Spleen (tissue), 7 donors: ENCODE measurements around the gene GTF2H4.

ENCODE experiments used
- POLR2A ChIP-seq, 3 donors: fragments of 450-650 bp; IDR thresholded peaks; one replicate each; pipeline ENCODE4 v1.5.1; 2017; ENCODE audit warnings: antibody characterized with exemption in 3 of 3, mild to moderate bottlenecking in 1 of 3
- TF ChIP-seq, protein P1 (sequence below), 11 experiments: fragments of 200-600 bp in 7 of 11; fragments of 450-650 bp in 4 of 11; sonication (generic) in 4 of 11; IDR thresholded peaks in 8 of 11; conservative IDR thresholded peaks in 3 of 11; 1 replicate in 7 of 11; 2 replicates in 4 of 11; pipeline versions ENCODE4 v1.4.0 to v1.8.0; 2016 to 2021; ENCODE audit warnings: antibody characterized with exemption in 11 of 11, inconsistent platforms in 4 of 11, mild to moderate bottlenecking in 1 of 11
- donor health status: DM: no; HTN: no; CAD: no; lungs with moderate emphysema.
- donor health status: DM: no; HTN: no; CAD: no.
- donor health status: DM: no; HTN: no; CAD: no.

DNA sequence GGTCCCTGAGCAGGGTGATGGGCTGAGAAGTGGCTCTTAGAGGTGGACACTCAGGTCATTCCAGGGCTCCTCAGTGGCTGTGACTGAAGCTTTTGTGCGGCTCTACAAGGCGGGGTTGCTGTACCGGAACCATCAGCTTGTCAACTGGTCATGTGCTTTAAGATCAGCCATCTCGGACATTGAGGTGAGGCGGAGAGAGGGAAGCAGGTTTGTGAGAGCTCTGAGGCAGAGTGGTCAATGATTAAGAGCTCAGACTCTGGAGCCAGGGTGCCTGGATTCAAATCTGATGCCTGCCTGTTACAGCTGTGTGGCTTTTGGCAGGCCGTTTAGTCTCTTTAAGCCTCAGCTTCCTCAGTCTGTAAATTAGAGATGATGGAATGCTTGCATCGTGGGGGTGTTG is 9.0 kb downstream of the GTF2H4 start:
- TF ChIP-seq, protein P1, sequence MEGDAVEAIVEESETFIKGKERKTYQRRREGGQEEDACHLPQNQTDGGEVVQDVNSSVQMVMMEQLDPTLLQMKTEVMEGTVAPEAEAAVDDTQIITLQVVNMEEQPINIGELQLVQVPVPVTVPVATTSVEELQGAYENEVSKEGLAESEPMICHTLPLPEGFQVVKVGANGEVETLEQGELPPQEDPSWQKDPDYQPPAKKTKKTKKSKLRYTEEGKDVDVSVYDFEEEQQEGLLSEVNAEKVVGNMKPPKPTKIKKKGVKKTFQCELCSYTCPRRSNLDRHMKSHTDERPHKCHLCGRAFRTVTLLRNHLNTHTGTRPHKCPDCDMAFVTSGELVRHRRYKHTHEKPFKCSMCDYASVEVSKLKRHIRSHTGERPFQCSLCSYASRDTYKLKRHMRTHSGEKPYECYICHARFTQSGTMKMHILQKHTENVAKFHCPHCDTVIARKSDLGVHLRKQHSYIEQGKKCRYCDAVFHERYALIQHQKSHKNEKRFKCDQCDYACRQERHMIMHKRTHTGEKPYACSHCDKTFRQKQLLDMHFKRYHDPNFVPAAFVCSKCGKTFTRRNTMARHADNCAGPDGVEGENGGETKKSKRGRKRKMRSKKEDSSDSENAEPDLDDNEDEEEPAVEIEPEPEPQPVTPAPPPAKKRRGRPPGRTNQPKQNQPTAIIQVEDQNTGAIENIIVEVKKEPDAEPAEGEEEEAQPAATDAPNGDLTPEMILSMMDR (IDR thresholded peaks at IDR 0.05 in 8 of 11, conservative IDR thresholded peaks at IDR 0.05 in 3 of 11) = no peak
- TF ChIP-seq POLR2A (IDR thresholded peaks at IDR 0.05) = no peak
